ENCODE results near the gene LAD1. TPM values are rescaled to one million over a fixed set of nuclear protein-coding genes. Genes with fewer than 3 reads are reported as not detected.

Gene LAD1
- polyA plus RNA-seq, 1 of the 3 experiments (the other 2 are of a cell fraction), result not detected

- Histone ChIP-seq H3K4me1 (ENCODE audit: control insufficient read depth in 1 of 2, insufficient read depth in 2 of 2, low read depth in 1 of 2, low read length in 1 of 2) (no peaks in the 10 kb centered on the region; a peak in 1 of 4 replicates), H3K9me2 (no peaks in the 10 kb centered on the region), H3K27me3 (ENCODE audit: insufficient read depth) (peaks cover 3% of the 10 kb centered on the region; the same call in 1 of the 2 replicates), H3K4me2 (no peak overlapping the region), H2AFZ (ENCODE audit: low read depth) (no peak overlapping the region), H3K9me3 (no peaks in the 10 kb centered on the region), H3K79me2 (ENCODE audit: insufficient read depth) (no peaks in the 10 kb centered on the region), H3K4me3 (ENCODE audit: low read depth in 2 of 2, low read length in 1 of 2) (no peak overlapping the region), H4K20me1 (ENCODE audit: insufficient read depth) (no peaks in the 10 kb centered on the region), H3K27ac (ENCODE audit: low read depth in 2 of 2, low read length in 1 of 2) (no peak overlapping the region), H3K9ac (no peak overlapping the region), H3K36me3 (replicated peaks in 1 of 2; ENCODE audit: control insufficient read depth in 1 of 2, insufficient read depth in 2 of 2, low read length in 1 of 2) (no peaks in the 10 kb centered on the region), H3F3A (replicated peaks; ENCODE audit: insufficient read depth) (no peaks in the 10 kb centered on the region)
- 72% methylated on average over 4 of the region's 4 CpGs for WGBS (ENCODE audit: low lambda C conversion rate)
- no peak for TF ChIP-seq POLR2AphosphoS5 (IDR thresholded peaks at IDR 0.05; ENCODE audit: low read depth, low read length)
- POLR2A ChIA-PET, result no interaction called here
- no peak for DNase-seq
- CTCF ChIA-PET, result interaction anchor here (0.8 to 17.5 kb wide), 9 partner anchors 8 to 104 kb away, joined by 3 to 329 read pairs (median 4); no protein-coding TSS in a partner anchor
Observed at GRCh38 chr1:201354901-201355295, 44.2 kb downstream of the LAD1 start.

GRCh38 chr1:201354151-201354900 is 44.8 kb downstream of the LAD1 start:
- H3K79me2 ChIP-seq (ENCODE audit: insufficient read depth), result no peaks in the 10 kb centered on the region
- WGBS (ENCODE audit: low lambda C conversion rate), result 75% methylated on average over 8 of the region's 9 CpGs
- DNase-seq, result no peak

More at GRCh38 chr1:201354151-201354900, 44.8 kb downstream of the LAD1 start:
- ChIA-PET POLR2A (no interaction called here), CTCF (interaction anchor here (1.0 to 17.5 kb wide), 7 partner anchors 7 to 103 kb away, joined by 3 to 329 read pairs (median 4); no protein-coding TSS in a partner anchor)
- H3K9me2 ChIP-seq, result no peaks in the 10 kb centered on the region
- no peak for TF ChIP-seq ZBTB33 (IDR thresholded peaks at IDR 0.05; ENCODE audit: borderline replicate concordance, low read depth)
- no peak for TF ChIP-seq TEAD4 (IDR thresholded peaks at IDR 0.05; ENCODE audit: borderline replicate concordance, insufficient read depth)
- TF ChIP-seq FOXM1 (IDR thresholded peaks at IDR 0.05; ENCODE audit: low read depth), result no peak
- TF ChIP-seq RAD21 (IDR thresholded peaks at IDR 0.05; ENCODE audit: low read length), result no peak
- no peaks in the 10 kb centered on the region for H3K36me3 ChIP-seq (replicated peaks in 1 of 2; ENCODE audit: control insufficient read depth in 1 of 2, insufficient read depth in 2 of 2, low read length in 1 of 2)
- no peaks in the 10 kb centered on the region for H3K9me3 ChIP-seq
- H2AFZ ChIP-seq (ENCODE audit: low read depth), result no peak overlapping the region
- no peaks in the 10 kb centered on the region for H3F3A ChIP-seq (replicated peaks; ENCODE audit: insufficient read depth)
- no peaks in the 10 kb centered on the region for H4K20me1 ChIP-seq (ENCODE audit: insufficient read depth)
- no peak overlapping the region for H3K4me3 ChIP-seq (ENCODE audit: low read depth in 2 of 2, low read length in 1 of 2)
- H3K4me2 ChIP-seq, result no peak overlapping the region
- no peaks in the 10 kb centered on the region; a peak in 1 of 4 replicates for H3K4me1 ChIP-seq (ENCODE audit: control insufficient read depth in 1 of 2, insufficient read depth in 2 of 2, low read depth in 1 of 2, low read length in 1 of 2)
- no peak overlapping the region for H3K9ac ChIP-seq
- H3K27me3 ChIP-seq (ENCODE audit: insufficient read depth), result peaks cover 3% of the 10 kb centered on the region; the same call in 1 of the 2 replicates
- H3K27ac ChIP-seq (ENCODE audit: low read depth in 2 of 2, low read length in 1 of 2), result no peak overlapping the region

Measured in SK-N-SH (cell line).